Measurements from ENCODE around the gene LRP8. TPM values are rescaled to one million over a fixed set of nuclear protein-coding genes. Genes with fewer than 3 reads are reported as not detected.

LRP8 gene
- polyA plus RNA-seq, 1 donor (not counting 4 experiments of a cell fraction or from before 2014, with no cell fraction given) = 31.0 TPM

GRCh38 chr1:53327182-53327913, 522 bp downstream of the LRP8 start:
- dilution Hi-C loops (cut with MboI; ENCODE audit: extremely low pct_ligation_motif_present, low sequenced_read_pairs) = no loop called here
- peak overlapping the region; percentile 87 for H3K27ac ChIP-seq (ENCODE audit: control insufficient read depth, insufficient read depth, low read length)
- H4K20me1 ChIP-seq (ENCODE audit: control insufficient read depth, extremely low read depth, insufficient read depth, low read length) = no peaks in the 10 kb centered on the region
- peaks cover 0 to 17% of the 10 kb centered on the region in 2 experiments for H3K36me3 ChIP-seq (ENCODE audit: control insufficient read depth in 2 of 2, extremely low read depth in 1 of 2, insufficient read depth in 2 of 2, low read length in 2 of 2)
- peaks cover 35% of the 10 kb centered on the region for H3K79me2 ChIP-seq (ENCODE audit: control insufficient read depth, insufficient read depth, low read length)
- peaks cover 5% of the 10 kb centered on the region for H3K27me3 ChIP-seq (ENCODE audit: control insufficient read depth, extremely low read depth, insufficient read depth, low read length)
- peak overlapping the region; percentile 67 to 88 (median 85) for H3K4me3 ChIP-seq (ENCODE audit: control insufficient read depth in 2 of 3, extremely low read depth in 1 of 3, insufficient read depth in 2 of 3, low read depth in 1 of 3, low read length in 3 of 3)
- peak overlapping the region; percentile 90 for H3K9ac ChIP-seq (ENCODE audit: control insufficient read depth, extremely low read depth, insufficient read depth, low read length)
- TF ChIP-seq CTCF (optimal IDR thresholded peaks at IDR 0.05 in 1 of 3, IDR thresholded peaks at IDR 0.05 in 1 of 3, conservative IDR thresholded peaks at IDR 0.05 in 1 of 3; ENCODE audit: extremely low read depth in 1 of 3, insufficient read depth in 2 of 3, low read length in 3 of 3) (no peak), EZH2 (IDR thresholded peaks at IDR 0.05; ENCODE audit: low read length) (no peak)
- H3K4me2 ChIP-seq (ENCODE audit: control insufficient read depth, extremely low read depth, insufficient read depth, low read depth, low read length) = peak overlapping the region; percentile 95
- H3K4me1 ChIP-seq (ENCODE audit: control insufficient read depth, extremely low read depth, insufficient read depth, low read length) = peaks cover 14% of the 10 kb centered on the region
- H3K9me3 ChIP-seq (ENCODE audit: control insufficient read depth, low read depth, low read length) = no peaks in the 10 kb centered on the region
- peak overlapping the region; percentile 80 for H2AFZ ChIP-seq (ENCODE audit: control insufficient read depth, low read length)
- DNase-seq (ENCODE audit: low read depth, low spot score) (no peak), FAIRE-seq (no peak)
- H3K9me1 ChIP-seq (ENCODE audit: control insufficient read depth, extremely low read depth, insufficient read depth, low read length) = no peaks in the 10 kb centered on the region

GRCh38 chr1:53326598-53327181, 1.2 kb downstream of the LRP8 start:
- Histone ChIP-seq H3K4me1 (ENCODE audit: control insufficient read depth, extremely low read depth, insufficient read depth, low read length) (peaks cover 14% of the 10 kb centered on the region), H3K9me1 (ENCODE audit: control insufficient read depth, extremely low read depth, insufficient read depth, low read length) (no peaks in the 10 kb centered on the region), H3K79me2 (ENCODE audit: control insufficient read depth, insufficient read depth, low read length) (peaks cover 41% of the 10 kb centered on the region), H3K36me3 (ENCODE audit: control insufficient read depth in 2 of 2, extremely low read depth in 1 of 2, insufficient read depth in 2 of 2, low read length in 2 of 2) (peaks cover 0 to 21% of the 10 kb centered on the region in 2 experiments), H3K4me3 (ENCODE audit: control insufficient read depth in 2 of 3, extremely low read depth in 1 of 3, insufficient read depth in 2 of 3, low read depth in 1 of 3, low read length in 3 of 3) (peak overlapping the region; percentile 67 to 88 (median 85)), H3K9ac (ENCODE audit: control insufficient read depth, extremely low read depth, insufficient read depth, low read length) (peak overlapping the region; percentile 90), H3K9me3 (ENCODE audit: control insufficient read depth, low read depth, low read length) (no peaks in the 10 kb centered on the region), H4K20me1 (ENCODE audit: control insufficient read depth, extremely low read depth, insufficient read depth, low read length) (no peaks in the 10 kb centered on the region), H3K27me3 (ENCODE audit: control insufficient read depth, extremely low read depth, insufficient read depth, low read length) (no peaks in the 10 kb centered on the region), H3K27ac (ENCODE audit: control insufficient read depth, insufficient read depth, low read length) (peak overlapping the region; percentile 87), H3K4me2 (ENCODE audit: control insufficient read depth, extremely low read depth, insufficient read depth, low read depth, low read length) (peak overlapping the region; percentile 95), H2AFZ (ENCODE audit: control insufficient read depth, low read length) (peak overlapping the region; percentile 80)
- DNase-seq (ENCODE audit: low read depth, low spot score) = no peak
- dilution Hi-C loops (cut with MboI; ENCODE audit: extremely low pct_ligation_motif_present, low sequenced_read_pairs) = no loop called here
- TF ChIP-seq EZH2 (IDR thresholded peaks at IDR 0.05; ENCODE audit: low read length) = no peak
- no peak for TF ChIP-seq CTCF (optimal IDR thresholded peaks at IDR 0.05 in 1 of 3, IDR thresholded peaks at IDR 0.05 in 1 of 3, conservative IDR thresholded peaks at IDR 0.05 in 1 of 3; ENCODE audit: extremely low read depth in 1 of 3, insufficient read depth in 2 of 3, low read length in 3 of 3)
- no peak for FAIRE-seq
